GM19099 (cell line): ENCODE measurements around the gene FARSA.

Source experiments
- POLR2A ChIP-seq: IDR thresholded peaks from 3 replicates; pipeline ENCODE4 v1.6.1; 2011; ENCODE audit warnings: low read depth; ENCODE audit not compliant: insufficient read length; ENCODE audit errors: extremely low read depth

Gene FARSA

GRCh38 chr19:12924621-12925310 is 8.7 kb downstream of the FARSA start:
- no peak for TF ChIP-seq POLR2A

GRCh38 chr19:12922959-12923358 is 10.6 kb downstream of the FARSA start:
- TF ChIP-seq POLR2A, result no peak

GRCh38 chr19:12921047-12921446 is 12.5 kb downstream of the FARSA start:
- no peak for TF ChIP-seq POLR2A

GRCh38 chr19:12918253-12918652 is 15.3 kb downstream of the FARSA start:
- no peak for TF ChIP-seq POLR2A

- no peak for TF ChIP-seq POLR2A
Observed at GRCh38 chr19:12913851-12914690, 19.4 kb downstream of the FARSA start.

- no peak for TF ChIP-seq POLR2A
Observed at GRCh38 chr19:12913011-12913561, 20.4 kb downstream of the FARSA start.

GRCh38 chr19:12912571-12912970 is 20.9 kb downstream of the FARSA start:
- TF ChIP-seq POLR2A, result no peak

- no peak for TF ChIP-seq POLR2A
Observed at GRCh38 chr19:12907166-12907565, 26.3 kb downstream of the FARSA start.

GRCh38 chr19:12899891-12900518 is 33.5 kb downstream of the FARSA start:
- TF ChIP-seq POLR2A, result no peak

GRCh38 chr19:12896460-12896859 is 37.1 kb downstream of the FARSA start:
- no peak for TF ChIP-seq POLR2A

GRCh38 chr19:12893582-12893981 is 39.9 kb downstream of the FARSA start:
- TF ChIP-seq POLR2A, result no peak

GRCh38 chr19:12891553-12892021 is 41.9 kb downstream of the FARSA start:
- TF ChIP-seq POLR2A, result no peak

- peak; percentile 80 for TF ChIP-seq POLR2A
Observed at GRCh38 chr19:12890787-12891552, 42.5 kb downstream of the FARSA start, which contains the start of gene GCDH. GCDH (plus strand) TSS chr19:12891160; CDS start chr19:12891305, 145 bp downstream.

GRCh38 chr19:12888006-12888603 is 45.4 kb downstream of the FARSA start:
- TF ChIP-seq POLR2A, result no peak

- no peak for TF ChIP-seq POLR2A
Observed at GRCh38 chr19:12886969-12887747, 46.4 kb downstream of the FARSA start, which contains the start of gene KLF1. KLF1 (minus strand) TSS chr19:12887201; CDS start chr19:12887140, 61 bp downstream.
